Measurements from ENCODE around the gene ZNF420.
"Not testable (repeated sequence)": the region's sequence is repeated elsewhere in the genome, so short reads cannot be mapped to it uniquely, and the experiment has no call there.

ZNF420 gene

GRCh38 chr19:37095859-37096258, 17.6 kb downstream of the ZNF420 start:
- no peak for DNase-seq (ENCODE audit: low spot score)
- TF ChIP-seq CTCF (IDR thresholded peaks at IDR 0.05; ENCODE audit: extremely low read depth, insufficient read depth, missing control alignments), result no peak
- in situ Hi-C loops (cut with MboI; ENCODE audit: low pct_unique_long_range_greater_than_20kb, low sequenced_read_pairs, unreplicated experiment), result no loop called here

- no peak for DNase-seq (ENCODE audit: low spot score)
- in situ Hi-C loops (cut with MboI; ENCODE audit: low pct_unique_long_range_greater_than_20kb, low sequenced_read_pairs, unreplicated experiment), result no loop called here
- no peak for TF ChIP-seq CTCF (IDR thresholded peaks at IDR 0.05; ENCODE audit: extremely low read depth, insufficient read depth, missing control alignments)
Measured at GRCh38 chr19:37098570-37098969, 20.3 kb downstream of the ZNF420 start.

GRCh38 chr19:37104135-37104534, 25.9 kb downstream of the ZNF420 start:
- DNase-seq (ENCODE audit: low spot score); in situ Hi-C loops (cut with MboI; ENCODE audit: low pct_unique_long_range_greater_than_20kb, low sequenced_read_pairs, unreplicated experiment): not testable (repeated sequence)

GRCh38 chr19:37111753-37112152, 33.5 kb downstream of the ZNF420 start:
- DNase-seq (ENCODE audit: low spot score); in situ Hi-C loops (cut with MboI; ENCODE audit: low pct_unique_long_range_greater_than_20kb, low sequenced_read_pairs, unreplicated experiment): not testable (repeated sequence)

GRCh38 chr19:37114001-37114400, 35.8 kb downstream of the ZNF420 start:
- in situ Hi-C loops (cut with MboI; ENCODE audit: low pct_unique_long_range_greater_than_20kb, low sequenced_read_pairs, unreplicated experiment), result no loop called here
- no peak for TF ChIP-seq CTCF (IDR thresholded peaks at IDR 0.05; ENCODE audit: extremely low read depth, insufficient read depth, missing control alignments)
- DNase-seq (ENCODE audit: low spot score), result no peak

GRCh38 chr19:37122093-37122492, 43.9 kb downstream of the ZNF420 start:
- in situ Hi-C loops (cut with MboI; ENCODE audit: low pct_unique_long_range_greater_than_20kb, low sequenced_read_pairs, unreplicated experiment); DNase-seq (ENCODE audit: low spot score): not testable (repeated sequence)

GRCh38 chr19:37127999-37128820, 50.0 kb downstream of the ZNF420 start:
- no peak for DNase-seq (ENCODE audit: low spot score)
- TF ChIP-seq CTCF (IDR thresholded peaks at IDR 0.05; ENCODE audit: extremely low read depth, insufficient read depth, missing control alignments), result no peak
- in situ Hi-C loops (cut with MboI; ENCODE audit: low pct_unique_long_range_greater_than_20kb, low sequenced_read_pairs, unreplicated experiment), result no loop called here

- DNase-seq (ENCODE audit: low spot score), result no peak
- in situ Hi-C loops (cut with MboI; ENCODE audit: low pct_unique_long_range_greater_than_20kb, low sequenced_read_pairs, unreplicated experiment), result no loop called here
- no peak for TF ChIP-seq CTCF (IDR thresholded peaks at IDR 0.05; ENCODE audit: extremely low read depth, insufficient read depth, missing control alignments)
Measured at GRCh38 chr19:37128821-37129177, 50.6 kb downstream of the ZNF420 start.

Measured in GM13977 (cell line).